Tibial artery (tissue), 4 donors: ENCODE data around the gene TRIM67.

Source experiments
- DNase-seq, 2 donors: peaks; one replicate each; pipeline ENCODE4 v3.0.0-alpha.2; 2019
- H3K27ac ChIP-seq, 2 donors: fragments of 200-600 bp; sonication (generic) in 1 of 2; 1 replicate in 1 of 2; 2 replicates in 1 of 2; pipeline ENCODE4 v1.5.1; 2018 to 2019; ENCODE audit warnings: mild to moderate bottlenecking in 1 of 2
- H3K27me3 ChIP-seq, 2 donors: fragments of 200-600 bp; sonication (generic) in 1 of 2; one replicate each; pipeline versions ENCODE4 v1.5.1 to v1.6.0; 2016 to 2019
- H3K36me3 ChIP-seq, 3 donors: fragments of 200-600 bp; sonication (generic) in 2 of 3; one replicate each; pipeline ENCODE4 v1.5.1; 2016 to 2019; ENCODE audit warnings: mild to moderate bottlenecking in 2 of 3
- H3K4me1 ChIP-seq, 4 donors: fragments of 200-600 bp; sonication (generic) in 2 of 4; 1 replicate in 3 of 4; 2 replicates in 1 of 4; pipeline ENCODE4 v1.5.1; 2016 to 2019
- H3K4me3 ChIP-seq, 2 donors: fragments of 200-600 bp; sonication (generic) in 1 of 2; 1 replicate in 1 of 2; 2 replicates in 1 of 2; pipeline ENCODE4 v1.5.1; 2018 to 2019; ENCODE audit warnings: mild to moderate bottlenecking in 2 of 2
- H3K9me3 ChIP-seq, 3 donors: fragments of 200-600 bp; sonication (generic) in 1 of 3; one replicate each; pipeline ENCODE4 v1.5.1; 2016 to 2019
- intact Hi-C: fragments of 100-400 bp; cut with DNase I; formaldehyde crosslinking; loops from one replicate; pipeline ENCODE4 v1.15.0; 2023; ENCODE audit warnings: low total_unique reads
- TF ChIP-seq, protein P1 (sequence below), 2 experiments: fragments of 200-600 bp in 1 of 2; fragments of 450-650 bp in 1 of 2; IDR thresholded peaks; one replicate each; pipeline ENCODE4 v1.5.1; 2017 to 2019; ENCODE audit warnings: antibody characterized with exemption in 2 of 2, mild to moderate bottlenecking in 1 of 2, moderate library complexity in 1 of 2

The TRIM67 gene

DNA sequence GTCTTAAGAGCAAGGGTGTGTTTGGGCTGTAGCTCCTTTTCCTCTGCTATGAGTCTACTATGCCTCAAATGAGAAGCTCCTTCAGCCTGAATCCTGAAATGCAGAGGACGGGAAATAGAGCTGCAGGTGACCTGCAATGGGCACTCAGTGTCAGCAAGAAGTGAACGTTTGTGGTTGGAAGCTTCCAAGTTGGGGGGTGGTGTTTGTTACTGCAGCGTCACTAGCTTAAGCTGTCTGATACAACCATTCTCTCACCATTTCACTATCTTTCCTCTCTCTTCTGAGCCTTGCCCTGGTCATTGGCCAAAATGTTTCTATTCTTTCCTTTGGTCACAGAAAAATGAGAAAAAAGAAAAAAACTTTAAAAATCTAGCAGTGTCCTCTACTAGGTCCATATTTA lies 19.4 kb downstream of the TRIM67 start:
- intact Hi-C loops, result no loop called here
- no peak for DNase-seq
- TF ChIP-seq, protein P1, sequence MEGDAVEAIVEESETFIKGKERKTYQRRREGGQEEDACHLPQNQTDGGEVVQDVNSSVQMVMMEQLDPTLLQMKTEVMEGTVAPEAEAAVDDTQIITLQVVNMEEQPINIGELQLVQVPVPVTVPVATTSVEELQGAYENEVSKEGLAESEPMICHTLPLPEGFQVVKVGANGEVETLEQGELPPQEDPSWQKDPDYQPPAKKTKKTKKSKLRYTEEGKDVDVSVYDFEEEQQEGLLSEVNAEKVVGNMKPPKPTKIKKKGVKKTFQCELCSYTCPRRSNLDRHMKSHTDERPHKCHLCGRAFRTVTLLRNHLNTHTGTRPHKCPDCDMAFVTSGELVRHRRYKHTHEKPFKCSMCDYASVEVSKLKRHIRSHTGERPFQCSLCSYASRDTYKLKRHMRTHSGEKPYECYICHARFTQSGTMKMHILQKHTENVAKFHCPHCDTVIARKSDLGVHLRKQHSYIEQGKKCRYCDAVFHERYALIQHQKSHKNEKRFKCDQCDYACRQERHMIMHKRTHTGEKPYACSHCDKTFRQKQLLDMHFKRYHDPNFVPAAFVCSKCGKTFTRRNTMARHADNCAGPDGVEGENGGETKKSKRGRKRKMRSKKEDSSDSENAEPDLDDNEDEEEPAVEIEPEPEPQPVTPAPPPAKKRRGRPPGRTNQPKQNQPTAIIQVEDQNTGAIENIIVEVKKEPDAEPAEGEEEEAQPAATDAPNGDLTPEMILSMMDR (IDR thresholded peaks at IDR 0.05), result no peak
- Histone ChIP-seq H3K27ac (no peak overlapping the region), H3K4me3 (no peak overlapping the region), H3K9me3 (peaks cover 0 to 9% (median 6%) of the 10 kb centered on the region in 3 donors), H3K27me3 (peaks cover 0 to 15% of the 10 kb centered on the region in 2 donors), H3K36me3 (no peaks in the 10 kb centered on the region), H3K4me1 (no peaks in the 10 kb centered on the region)

DNA sequence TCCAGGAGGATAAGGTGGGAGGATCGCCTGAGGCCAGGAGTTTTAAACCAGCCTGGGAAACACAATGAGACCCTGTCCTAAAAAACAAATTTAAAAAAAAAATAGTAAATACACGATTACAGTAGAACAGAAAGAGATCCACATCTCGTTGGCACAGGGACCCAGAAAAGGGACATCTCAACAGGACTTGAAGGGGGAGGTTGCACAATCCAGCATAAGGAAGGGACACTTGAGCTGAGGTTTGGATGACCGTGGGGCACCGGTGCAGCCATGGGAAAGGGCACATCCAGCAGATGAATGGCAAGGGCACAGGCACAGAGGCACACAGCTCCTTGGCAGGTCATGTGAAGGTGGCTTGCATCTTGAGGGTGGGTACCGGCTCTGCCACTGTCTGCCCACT lies 20.5 kb downstream of the TRIM67 start:
- no peak for DNase-seq
- Histone ChIP-seq H3K4me1 (no peaks in the 10 kb centered on the region), H3K27ac (no peak overlapping the region), H3K27me3 (peaks cover 0 to 21% of the 10 kb centered on the region in 2 donors), H3K36me3 (no peaks in the 10 kb centered on the region), H3K4me3 (no peak overlapping the region), H3K9me3 (peaks cover 0 to 9% (median 6%) of the 10 kb centered on the region in 3 donors)
- TF ChIP-seq, protein P1 (IDR thresholded peaks at IDR 0.05), result no peak
- intact Hi-C loops, result no loop called here

- intact Hi-C loops, result no loop called here
- Histone ChIP-seq H3K27ac (no peak overlapping the region), H3K27me3 (peaks cover 0 to 32% of the 10 kb centered on the region in 2 donors), H3K4me1 (no peaks in the 10 kb centered on the region), H3K36me3 (no peaks in the 10 kb centered on the region), H3K9me3 (peaks cover 0 to 4% (median 2%) of the 10 kb centered on the region in 3 donors), H3K4me3 (no peak overlapping the region)
- TF ChIP-seq, protein P1 (IDR thresholded peaks at IDR 0.05), result no peak
- no peak for DNase-seq
Observed at GRCh38 chr1:231183639-231184590, 22.1 kb downstream of the TRIM67 start.

- Histone ChIP-seq H3K4me3 (no peak overlapping the region), H3K27ac (no peak overlapping the region), H3K9me3 (no peaks in the 10 kb centered on the region), H3K36me3 (no peaks in the 10 kb centered on the region), H3K27me3 (peaks cover 0 to 27% of the 10 kb centered on the region in 2 donors), H3K4me1 (no peaks in the 10 kb centered on the region)
- no peak for DNase-seq
- TF ChIP-seq, protein P1 (IDR thresholded peaks at IDR 0.05), result no peak
- intact Hi-C loops, result no loop called here
Observed at GRCh38 chr1:231184891-231185290, 23.0 kb downstream of the TRIM67 start.

DNA sequence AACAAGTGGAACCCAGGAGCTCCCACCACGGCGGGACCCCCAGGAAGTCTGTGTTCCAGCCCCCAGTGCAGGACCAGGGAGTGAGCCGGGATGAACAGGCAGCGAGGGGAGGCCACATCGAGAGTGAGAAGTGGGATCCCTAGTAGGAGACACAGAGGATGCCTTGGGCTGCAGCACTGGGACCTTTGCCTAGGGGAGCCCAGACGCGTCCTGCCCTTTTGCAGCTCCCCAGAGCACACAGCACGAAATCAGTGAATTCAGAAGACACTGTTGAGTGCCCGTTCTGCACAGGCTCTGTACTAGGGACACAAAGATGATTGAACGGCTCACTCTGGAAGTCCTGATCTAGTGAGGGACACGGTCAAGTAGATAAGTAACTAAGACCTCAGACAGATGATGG lies 23.5 kb downstream of the TRIM67 start:
- DNase-seq, result no peak
- intact Hi-C loops, result no loop called here
- no peak overlapping the region for H3K4me3 ChIP-seq
- TF ChIP-seq, protein P1 (IDR thresholded peaks at IDR 0.05), result no peak
- H3K9me3 ChIP-seq, result no peaks in the 10 kb centered on the region
- no peaks in the 10 kb centered on the region for H3K36me3 ChIP-seq
- H3K4me1 ChIP-seq, result no peaks in the 10 kb centered on the region
- H3K27ac ChIP-seq, result no peak overlapping the region
- H3K27me3 ChIP-seq, result peaks cover 0 to 30% of the 10 kb centered on the region in 2 donors
